GM19099 (cell line): ENCODE data around the gene CGN.

Source experiments
- POLR2A ChIP-seq: IDR thresholded peaks from 3 replicates; pipeline ENCODE4 v1.6.1; 2011; ENCODE audit warnings: low read depth; ENCODE audit not compliant: insufficient read length; ENCODE audit errors: extremely low read depth

Gene CGN, protein sequence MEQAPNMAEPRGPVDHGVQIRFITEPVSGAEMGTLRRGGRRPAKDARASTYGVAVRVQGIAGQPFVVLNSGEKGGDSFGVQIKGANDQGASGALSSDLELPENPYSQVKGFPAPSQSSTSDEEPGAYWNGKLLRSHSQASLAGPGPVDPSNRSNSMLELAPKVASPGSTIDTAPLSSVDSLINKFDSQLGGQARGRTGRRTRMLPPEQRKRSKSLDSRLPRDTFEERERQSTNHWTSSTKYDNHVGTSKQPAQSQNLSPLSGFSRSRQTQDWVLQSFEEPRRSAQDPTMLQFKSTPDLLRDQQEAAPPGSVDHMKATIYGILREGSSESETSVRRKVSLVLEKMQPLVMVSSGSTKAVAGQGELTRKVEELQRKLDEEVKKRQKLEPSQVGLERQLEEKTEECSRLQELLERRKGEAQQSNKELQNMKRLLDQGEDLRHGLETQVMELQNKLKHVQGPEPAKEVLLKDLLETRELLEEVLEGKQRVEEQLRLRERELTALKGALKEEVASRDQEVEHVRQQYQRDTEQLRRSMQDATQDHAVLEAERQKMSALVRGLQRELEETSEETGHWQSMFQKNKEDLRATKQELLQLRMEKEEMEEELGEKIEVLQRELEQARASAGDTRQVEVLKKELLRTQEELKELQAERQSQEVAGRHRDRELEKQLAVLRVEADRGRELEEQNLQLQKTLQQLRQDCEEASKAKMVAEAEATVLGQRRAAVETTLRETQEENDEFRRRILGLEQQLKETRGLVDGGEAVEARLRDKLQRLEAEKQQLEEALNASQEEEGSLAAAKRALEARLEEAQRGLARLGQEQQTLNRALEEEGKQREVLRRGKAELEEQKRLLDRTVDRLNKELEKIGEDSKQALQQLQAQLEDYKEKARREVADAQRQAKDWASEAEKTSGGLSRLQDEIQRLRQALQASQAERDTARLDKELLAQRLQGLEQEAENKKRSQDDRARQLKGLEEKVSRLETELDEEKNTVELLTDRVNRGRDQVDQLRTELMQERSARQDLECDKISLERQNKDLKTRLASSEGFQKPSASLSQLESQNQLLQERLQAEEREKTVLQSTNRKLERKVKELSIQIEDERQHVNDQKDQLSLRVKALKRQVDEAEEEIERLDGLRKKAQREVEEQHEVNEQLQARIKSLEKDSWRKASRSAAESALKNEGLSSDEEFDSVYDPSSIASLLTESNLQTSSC

DNA sequence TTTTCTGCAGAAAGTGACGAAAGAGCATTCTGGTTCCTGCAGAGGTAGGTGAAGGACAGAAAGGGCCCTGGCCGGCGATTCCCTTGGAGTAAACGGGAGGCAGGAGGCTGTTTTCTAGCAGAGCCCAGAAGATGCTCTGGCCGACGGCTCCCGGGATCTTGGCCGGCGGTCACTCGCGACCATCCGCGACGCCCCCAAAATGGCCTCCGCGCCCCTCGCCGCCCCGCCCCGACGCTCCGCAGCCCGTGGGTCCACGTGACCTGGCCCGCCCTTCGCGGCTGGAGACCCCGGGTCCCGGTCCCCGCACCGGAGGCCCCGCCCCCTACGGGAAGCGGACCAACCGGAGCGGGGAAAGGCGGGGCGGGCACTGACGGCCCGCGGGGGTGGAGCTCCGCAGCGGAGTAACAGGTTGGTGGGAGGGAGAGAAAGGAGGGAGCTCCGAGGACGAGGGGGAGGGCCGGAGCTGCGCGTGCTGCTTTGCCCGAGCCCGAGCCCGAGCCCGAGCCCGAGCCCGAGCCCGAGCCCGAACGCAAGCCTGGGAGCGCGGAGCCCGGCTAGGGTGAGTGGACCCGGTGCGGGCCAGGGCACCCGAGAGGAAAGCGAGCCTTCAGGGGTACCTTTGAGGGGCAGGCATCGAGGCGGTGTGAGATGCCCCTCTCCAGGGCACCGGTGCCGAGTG is at the start of gene CGN:
Gene CGN (plus strand): TSS at position 431 of the 679 bp plus-strand sequence. CDS start 7,133 bp downstream, outside the sequence.
- TF ChIP-seq POLR2A, result no peak

DNA sequence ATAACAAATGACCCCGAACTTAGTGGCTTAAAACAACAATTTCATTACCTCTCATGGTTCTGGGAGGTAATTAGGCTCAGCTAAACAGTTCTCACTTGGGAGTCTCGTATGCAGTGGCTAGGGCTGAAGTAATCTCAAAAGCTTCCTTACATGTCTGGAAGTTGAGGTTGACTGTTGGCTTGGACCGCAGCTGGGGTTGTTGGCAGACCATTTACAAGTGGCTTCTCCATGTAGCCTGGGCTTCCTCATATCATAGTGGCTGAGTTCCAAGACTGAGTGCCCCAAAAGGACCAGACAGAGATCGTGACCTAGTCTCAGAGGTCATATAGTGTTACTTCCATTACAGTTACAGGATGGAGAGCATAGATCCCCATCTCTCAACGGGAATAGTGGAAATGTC is 49.5 kb upstream of the CGN start:
- no peak for TF ChIP-seq POLR2A

DNA sequence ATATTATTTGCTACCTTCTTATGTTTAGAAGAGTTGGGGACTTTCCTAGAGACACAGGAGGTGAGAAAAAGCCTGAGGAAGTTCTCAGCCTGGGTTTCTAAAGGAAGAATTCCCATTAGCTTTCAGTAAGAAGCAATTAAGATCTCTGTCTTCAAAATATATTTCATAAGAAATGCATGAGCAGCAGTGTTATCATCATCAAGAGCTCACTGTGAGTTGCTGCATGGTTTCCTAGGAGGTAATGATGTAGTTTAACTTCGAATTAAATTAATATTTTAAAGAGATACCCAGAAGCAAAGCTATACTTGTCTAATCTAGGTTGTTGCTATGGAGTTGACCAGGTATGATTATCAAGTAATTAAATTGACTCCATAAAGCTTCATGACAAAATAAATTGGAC is 46.2 kb upstream of the CGN start:
- TF ChIP-seq POLR2A, result no peak

DNA sequence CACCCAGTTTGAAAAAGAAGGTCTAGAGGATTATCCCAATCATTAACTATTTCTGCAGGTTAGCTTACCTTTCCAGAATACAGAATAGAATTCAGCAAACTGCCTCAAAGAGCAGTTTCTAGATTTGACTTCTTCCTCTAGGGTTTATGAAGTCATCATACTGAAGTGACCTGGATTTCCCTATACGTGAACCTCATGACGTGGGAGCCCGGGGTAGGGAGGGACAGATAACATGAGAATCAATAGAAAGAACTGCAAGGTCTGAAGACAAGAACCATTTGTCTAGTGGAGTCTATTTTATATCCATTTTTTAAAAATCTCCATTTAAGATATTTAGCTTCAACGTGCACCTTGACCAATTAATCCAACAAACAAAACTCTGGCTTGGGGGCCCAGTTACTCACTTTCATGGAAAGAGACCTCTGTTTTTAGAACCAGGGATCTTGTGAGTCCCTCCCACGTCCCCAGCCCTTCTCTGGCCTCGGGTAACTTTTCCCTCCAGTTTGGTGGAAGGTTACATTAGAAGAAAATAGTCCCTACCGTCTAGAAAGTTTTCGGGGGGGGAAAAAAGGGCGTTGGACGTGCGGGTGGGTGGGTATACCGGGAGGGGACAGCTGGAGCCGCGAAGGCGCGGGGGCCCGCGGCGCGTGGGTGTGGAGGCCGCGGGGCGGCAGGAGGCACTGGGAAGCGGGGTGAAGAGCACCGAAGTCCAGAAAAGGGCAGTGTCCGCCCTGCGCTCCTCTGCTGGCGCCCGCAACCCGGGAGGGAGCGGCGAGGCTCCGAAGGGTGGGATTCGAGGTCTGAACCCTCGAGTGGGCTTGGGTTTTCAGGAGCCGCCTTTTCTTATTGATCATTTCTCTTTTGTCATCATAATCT is 38.1 kb upstream of the CGN start:
- TF ChIP-seq POLR2A, result no peak

DNA sequence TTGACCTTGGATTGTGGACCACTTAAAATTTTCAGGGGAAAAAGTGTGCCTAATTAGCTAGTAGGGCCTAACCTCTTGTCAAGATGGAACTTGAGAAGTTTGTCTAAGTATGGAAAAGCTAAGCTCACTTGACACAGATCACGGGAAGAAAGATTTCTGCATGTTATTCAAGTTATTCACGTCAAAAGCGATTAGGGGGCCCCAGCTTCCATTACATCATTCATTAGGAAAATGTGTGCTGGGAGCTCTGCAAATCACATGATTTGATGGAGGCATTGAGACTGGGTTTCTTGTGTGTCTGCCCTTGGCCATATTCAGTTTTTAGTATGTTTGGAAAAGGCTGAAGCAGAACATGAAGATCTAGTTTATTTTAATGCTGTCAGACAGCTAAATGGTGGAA is 36.4 kb upstream of the CGN start:
- TF ChIP-seq POLR2A, result no peak

DNA sequence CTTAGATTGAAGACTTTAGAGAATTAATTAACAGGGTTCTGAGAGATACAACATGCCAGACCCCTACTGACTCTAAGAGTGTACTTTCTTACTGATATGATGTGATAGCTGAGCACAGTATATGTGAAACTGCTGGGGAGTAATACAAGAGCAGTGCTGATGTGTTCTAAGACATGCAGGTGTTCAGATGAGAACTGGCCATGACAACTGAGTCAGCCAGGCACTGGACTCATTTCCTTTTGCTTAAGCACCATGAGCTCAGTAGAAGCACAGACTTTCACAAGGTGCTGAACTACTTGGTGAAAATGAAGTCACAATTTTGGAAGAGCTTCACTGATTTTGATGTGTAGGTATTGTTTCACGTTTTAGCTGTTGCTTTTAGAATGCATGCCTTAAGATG is 36.0 kb upstream of the CGN start:
- no peak for TF ChIP-seq POLR2A

DNA sequence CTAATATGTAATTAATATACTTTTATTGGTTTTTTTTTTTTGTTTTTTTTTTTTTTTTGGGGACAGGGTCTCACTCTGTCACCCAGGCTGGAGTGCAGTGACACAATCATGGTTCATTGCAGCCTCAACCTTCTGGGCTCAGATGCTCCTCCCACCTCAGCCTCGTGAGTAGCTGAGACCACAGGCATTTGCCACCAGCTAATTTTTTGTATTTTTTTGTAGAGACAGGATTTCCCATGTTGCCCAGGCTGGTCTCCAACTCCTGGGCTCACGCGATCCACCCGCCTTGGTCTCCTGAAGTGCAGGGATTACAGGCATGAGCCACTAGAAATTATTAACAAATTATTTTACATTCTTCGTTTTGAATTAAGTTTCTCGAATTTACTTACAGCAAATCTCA is 35.1 kb upstream of the CGN start:
- no peak for TF ChIP-seq POLR2A

DNA sequence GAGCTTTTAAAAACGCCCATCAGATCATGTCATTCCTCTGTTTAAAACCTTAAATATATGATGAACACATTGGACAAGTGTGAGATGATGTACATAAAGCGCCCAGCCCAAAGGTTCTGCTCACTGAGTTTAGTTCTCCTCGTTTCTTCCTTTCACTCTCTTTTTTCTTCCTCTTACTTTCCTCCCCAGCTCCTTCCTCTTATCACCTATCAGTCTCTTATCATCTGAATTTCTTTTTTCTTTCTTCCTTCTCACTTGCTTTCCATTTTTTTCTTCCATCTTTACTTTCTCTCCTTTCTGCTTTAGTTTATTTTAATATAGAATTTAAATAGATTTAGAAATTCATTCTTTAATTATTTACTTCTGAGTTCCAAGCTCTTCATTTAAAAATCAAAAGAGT is 34.1 kb upstream of the CGN start:
- TF ChIP-seq POLR2A, result no peak

DNA sequence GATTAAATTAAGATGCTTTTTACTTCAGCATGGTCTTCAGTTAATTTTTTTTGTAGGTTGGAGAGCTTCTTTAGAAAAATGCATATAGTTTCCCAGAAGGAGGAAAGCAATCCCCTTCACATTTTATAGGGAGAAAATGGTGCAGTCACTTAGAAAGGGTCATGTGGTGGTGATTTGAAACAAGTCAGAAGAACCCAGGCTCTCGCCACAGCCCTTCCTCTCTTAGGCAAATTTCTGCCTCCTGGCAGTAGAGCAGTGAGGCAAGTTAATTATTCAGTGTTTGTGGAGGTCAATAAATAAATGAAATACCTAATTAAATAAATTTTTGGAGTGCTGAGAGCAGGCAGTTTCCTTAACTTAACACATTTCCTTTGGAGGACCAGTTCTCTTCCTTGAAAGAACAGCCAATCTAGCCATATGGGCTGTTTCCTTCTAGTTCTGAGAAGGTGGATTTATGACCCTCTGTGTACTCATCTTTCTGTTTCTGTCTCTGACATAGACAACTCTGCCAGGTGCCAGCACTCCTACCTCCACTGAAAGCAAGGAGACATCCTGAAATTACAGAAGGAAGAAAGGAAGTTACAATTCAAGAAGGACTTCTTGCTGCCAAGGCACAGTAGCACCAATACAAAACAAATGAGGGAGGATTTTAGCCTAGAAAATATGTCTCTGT is 32.9 kb upstream of the CGN start:
- no peak for TF ChIP-seq POLR2A

DNA sequence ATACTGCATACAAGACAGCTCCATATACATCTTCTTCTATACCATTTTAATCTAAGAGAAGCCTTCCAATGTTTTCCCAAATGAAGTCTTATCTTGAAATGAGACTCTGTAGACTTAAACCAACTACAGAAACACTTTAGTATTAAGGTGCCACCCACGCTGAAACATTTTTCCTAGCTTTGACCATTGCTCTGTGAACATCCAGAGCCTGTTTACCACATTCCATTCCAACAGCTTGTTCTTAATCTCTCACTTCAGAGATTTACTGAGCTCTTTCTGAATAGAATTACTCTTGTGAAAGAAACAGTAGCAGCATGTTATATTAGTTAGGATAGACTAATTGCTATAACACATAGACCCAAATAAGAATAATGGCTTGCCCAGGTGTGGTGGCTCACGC is 32.3 kb upstream of the CGN start:
- no peak for TF ChIP-seq POLR2A

DNA sequence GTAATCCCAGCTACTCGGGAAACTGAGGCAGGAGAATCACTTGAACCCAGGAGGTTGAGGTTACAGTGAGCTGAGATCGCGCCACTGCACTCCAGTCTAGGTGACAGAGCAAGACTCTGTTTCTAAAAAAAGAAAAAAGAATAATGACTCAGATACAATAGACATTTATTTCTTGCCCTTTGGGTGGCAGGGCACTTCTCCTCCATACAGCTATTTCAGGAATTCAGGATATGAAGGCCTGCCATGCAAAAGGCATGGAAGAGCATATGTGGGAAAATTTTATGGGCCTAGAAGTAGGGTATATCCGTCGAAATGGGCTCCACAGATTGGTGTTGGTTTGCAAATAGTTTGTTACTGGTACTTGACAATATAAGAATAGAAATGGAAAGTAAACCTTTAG is 31.7 kb upstream of the CGN start:
- TF ChIP-seq POLR2A, result no peak

DNA sequence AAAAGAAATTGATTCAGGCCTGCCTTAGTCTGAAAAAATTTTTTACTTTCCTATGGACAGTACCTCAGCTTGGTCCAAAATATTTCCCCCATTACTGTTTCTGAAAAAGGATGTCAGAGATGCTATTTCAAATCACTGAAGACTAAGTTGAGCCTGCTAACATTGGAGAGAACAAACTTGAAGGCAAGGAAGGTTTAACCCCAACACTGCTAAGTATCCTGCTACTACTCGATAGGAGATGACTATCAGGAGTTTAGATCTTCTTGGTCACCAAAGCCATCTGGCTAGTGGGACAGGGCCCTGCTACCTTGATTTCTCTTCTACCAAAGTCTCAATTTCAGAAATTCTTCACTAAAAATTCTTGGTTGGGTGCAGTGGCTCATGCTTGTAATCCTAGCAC is 29.2 kb upstream of the CGN start:
- no peak for TF ChIP-seq POLR2A

DNA sequence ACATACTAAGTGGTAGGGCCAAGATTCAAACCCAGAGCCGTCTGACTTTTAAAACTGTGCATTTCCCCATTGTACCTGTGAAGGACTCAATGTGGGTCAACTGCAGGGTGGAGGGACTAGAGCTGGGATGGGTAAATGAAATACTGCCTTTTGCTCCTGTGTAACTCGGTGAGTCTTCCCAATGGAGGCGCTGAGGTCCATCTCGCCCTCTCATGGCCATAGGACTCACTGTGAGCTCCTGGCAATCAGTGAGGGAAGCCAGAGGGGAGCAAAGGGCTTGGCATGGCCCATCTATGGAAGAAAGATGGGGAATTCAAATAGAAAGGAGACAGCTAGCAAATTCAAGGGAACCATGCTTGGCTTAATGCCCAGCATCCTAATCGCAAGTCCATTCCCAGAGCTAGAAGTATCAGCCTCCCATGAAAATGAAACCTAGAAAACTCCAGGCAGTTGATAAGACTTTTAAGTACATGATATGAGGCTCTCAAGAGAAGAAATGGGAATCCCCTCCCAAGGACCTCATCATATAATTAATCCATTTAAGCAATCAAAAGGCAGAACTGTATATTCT is 25.4 kb upstream of the CGN start:
- no peak for TF ChIP-seq POLR2A
